HEK293 (cell line): ENCODE data around the gene ASB10.

Experiments
- GLI4 ChIP-seq: fragments of 450-650 bp; formaldehyde crosslinking; IDR thresholded peaks from 2 replicates; pipeline ENCODE4 v1.5.1; 2016; ENCODE audit warnings: missing biosample characterization, missing genetic modification characterization
- GLIS1 ChIP-seq: fragments of 450-650 bp; formaldehyde crosslinking; IDR thresholded peaks from 2 replicates; pipeline ENCODE4 v1.5.1; 2016; ENCODE audit warnings: missing biosample characterization, missing genetic modification characterization
- MYNN ChIP-seq: fragments of 450-650 bp; formaldehyde crosslinking; IDR thresholded peaks from 2 replicates; pipeline ENCODE4 v1.5.1; 2016; ENCODE audit warnings: missing biosample characterization, missing genetic modification characterization, borderline replicate concordance
- MZF1 ChIP-seq: fragments of 450-650 bp; formaldehyde crosslinking; IDR thresholded peaks from 2 replicates; pipeline ENCODE4 v1.5.1; 2017; ENCODE audit warnings: missing biosample characterization, missing genetic modification characterization, borderline replicate concordance
- OSR2 ChIP-seq: fragments of 450-650 bp; formaldehyde crosslinking; IDR thresholded peaks from 2 replicates; pipeline ENCODE4 v1.5.1; 2016; ENCODE audit warnings: missing biosample characterization, missing genetic modification characterization
- OVOL3 ChIP-seq: fragments of 450-650 bp; formaldehyde crosslinking; IDR thresholded peaks from 2 replicates; pipeline ENCODE4 v1.5.1; 2016; ENCODE audit warnings: missing biosample characterization, missing genetic modification characterization
- PRDM10 ChIP-seq: fragments of 450-650 bp; formaldehyde crosslinking; IDR thresholded peaks from 2 replicates; pipeline ENCODE4 v1.5.1; 2016; ENCODE audit warnings: missing biosample characterization, missing genetic modification characterization
- SP2 ChIP-seq: fragments of 450-650 bp; formaldehyde crosslinking; IDR thresholded peaks from 2 replicates; pipeline ENCODE4 v1.5.1; 2016; ENCODE audit warnings: missing biosample characterization, missing genetic modification characterization
- TCF7L2 ChIP-seq: IDR thresholded peaks from 2 replicates; pipeline ENCODE4 v1.6.1; 2011; ENCODE audit warnings: low read depth, mild to moderate bottlenecking, inconsistent platforms, low read length, moderate library complexity, borderline replicate concordance
- YY2 ChIP-seq: fragments of 450-650 bp; formaldehyde crosslinking; IDR thresholded peaks from 2 replicates; pipeline ENCODE4 v1.5.1; 2016; ENCODE audit warnings: missing biosample characterization, missing genetic modification characterization
- ZBTB48 ChIP-seq: fragments of 450-650 bp; formaldehyde crosslinking; IDR thresholded peaks from 2 replicates; pipeline ENCODE4 v1.5.1; 2016; ENCODE audit warnings: missing biosample characterization, missing genetic modification characterization
- ZBTB8A ChIP-seq: fragments of 450-650 bp; formaldehyde crosslinking; IDR thresholded peaks from 2 replicates; pipeline ENCODE4 v1.5.1; 2016; ENCODE audit warnings: missing biosample characterization, missing genetic modification characterization
- ZFHX2 ChIP-seq: fragments of 450-650 bp; formaldehyde crosslinking; conservative IDR thresholded peaks from 2 replicates; pipeline ENCODE4 v1.5.1; 2016; ENCODE audit warnings: missing biosample characterization, missing genetic modification characterization
- ZIC2 ChIP-seq: fragments of 450-650 bp; formaldehyde crosslinking; IDR thresholded peaks from 2 replicates; pipeline ENCODE4 v1.5.1; 2016; ENCODE audit warnings: missing biosample characterization, missing genetic modification characterization
- ZNF155 ChIP-seq: fragments of 450-650 bp; formaldehyde crosslinking; IDR thresholded peaks from 2 replicates; pipeline ENCODE4 v1.5.1; 2016; ENCODE audit warnings: missing biosample characterization, missing genetic modification characterization
- ZNF18 ChIP-seq: fragments of 450-650 bp; formaldehyde crosslinking; IDR thresholded peaks from 2 replicates; pipeline ENCODE4 v1.5.1; 2016; ENCODE audit warnings: missing biosample characterization, missing genetic modification characterization
- ZNF214 ChIP-seq: fragments of 450-650 bp; formaldehyde crosslinking; IDR thresholded peaks from 2 replicates; pipeline ENCODE4 v1.5.1; 2017; ENCODE audit warnings: missing biosample characterization, mild to moderate bottlenecking, missing genetic modification characterization, borderline replicate concordance
- ZNF354C ChIP-seq: fragments of 450-650 bp; formaldehyde crosslinking; IDR thresholded peaks from 2 replicates; pipeline ENCODE4 v1.5.1; 2016; ENCODE audit warnings: missing biosample characterization, missing genetic modification characterization, low read depth, borderline replicate concordance
- ZNF362 ChIP-seq: fragments of 450-650 bp; formaldehyde crosslinking; IDR thresholded peaks from 2 replicates; pipeline ENCODE4 v1.5.1; 2016; ENCODE audit warnings: missing biosample characterization, missing genetic modification characterization
- ZNF518A ChIP-seq: fragments of 450-650 bp; formaldehyde crosslinking; conservative IDR thresholded peaks from 2 replicates; pipeline ENCODE4 v1.5.1; 2016; ENCODE audit warnings: low read depth, missing biosample characterization, missing genetic modification characterization
- ZNF580 ChIP-seq: fragments of 450-650 bp; formaldehyde crosslinking; IDR thresholded peaks from 2 replicates; pipeline ENCODE4 v1.5.1; 2016; ENCODE audit warnings: missing biosample characterization, missing genetic modification characterization
- ZNF610 ChIP-seq: fragments of 450-650 bp; formaldehyde crosslinking; IDR thresholded peaks from 2 replicates; pipeline ENCODE4 v1.5.1; 2016; ENCODE audit warnings: missing biosample characterization, missing genetic modification characterization, borderline replicate concordance
- ZNF639 ChIP-seq: fragments of 450-650 bp; formaldehyde crosslinking; IDR thresholded peaks from 2 replicates; pipeline ENCODE4 v1.5.1; 2016; ENCODE audit warnings: missing biosample characterization, missing genetic modification characterization
- ZNF704 ChIP-seq: fragments of 450-650 bp; formaldehyde crosslinking; IDR thresholded peaks from 2 replicates; pipeline ENCODE4 v1.5.1; 2016; ENCODE audit warnings: missing biosample characterization, missing genetic modification characterization
- ZNF777 ChIP-seq: fragments of 450-650 bp; formaldehyde crosslinking; IDR thresholded peaks from 2 replicates; pipeline ENCODE4 v1.5.1; 2017; ENCODE audit warnings: missing biosample characterization, missing genetic modification characterization, borderline replicate concordance
- ZNF792 ChIP-seq: fragments of 450-650 bp; formaldehyde crosslinking; IDR thresholded peaks from 2 replicates; pipeline ENCODE4 v1.5.1; 2016; ENCODE audit warnings: missing biosample characterization, missing genetic modification characterization
- ZSCAN23 ChIP-seq: fragments of 450-650 bp; formaldehyde crosslinking; IDR thresholded peaks from 2 replicates; pipeline ENCODE4 v1.5.1; 2016; ENCODE audit warnings: missing biosample characterization, missing genetic modification characterization

Gene ASB10

GRCh38 chr7:151206914-151207313, 19.9 kb upstream of the ASB10 start (continued):
- TF ChIP-seq ZNF362 (tag by site-specific recombination) (no peak), ZNF518A (tag by site-specific recombination) (no peak), GLIS1 (no peak), MZF1 (tag by site-specific recombination) (no peak), GLI4 (tag by site-specific recombination) (no peak), ZNF639 (no peak), ZNF354C (no peak), ZIC2 (tag by site-specific recombination) (no peak), YY2 (tag by site-specific recombination) (no peak), ZNF155 (tag by site-specific recombination) (no peak), OSR2 (tag by site-specific recombination) (0 out of 2 replicates have a peak, but pooled peaks have one; percentile 12), ZNF214 (tag by site-specific recombination) (no peak), ZNF580 (no peak), OVOL3 (tag by site-specific recombination) (no peak), ZNF610 (tag by site-specific recombination) (no peak), TCF7L2 (no peak), ZBTB8A (tag by site-specific recombination) (no peak), ZBTB48 (tag by site-specific recombination) (no peak), ZFHX2 (tag by site-specific recombination) (no peak), MYNN (tag by site-specific recombination) (no peak), SP2 (tag by site-specific recombination) (peak; percentile 70), PRDM10 (tag by site-specific recombination) (peak; percentile 87), ZNF777 (tag by site-specific recombination) (no peak), ZNF792 (tag by site-specific recombination) (no peak), ZNF704 (tag by site-specific recombination) (no peak), ZNF18 (tag by site-specific recombination) (peak; percentile 8; the same call in 1 of the 2 replicates), ZSCAN23 (tag by site-specific recombination) (no peak)
